OCI-LY7 (cell line): ENCODE data around the gene SERPINH1.

Experiments used
- CTCF ChIP-seq: fragments of 200-600 bp; sonication (generic); conservative IDR thresholded peaks from 2 replicates; pipeline ENCODE4 v1.5.1; 2014; ENCODE audit warnings: mild to moderate bottlenecking, antibody characterized with exemption, low read length, moderate library complexity, mixed read lengths
- EZH2phosphoT487 ChIP-seq: fragments of 200-600 bp; sonication (generic); IDR thresholded peaks from 2 replicates; pipeline ENCODE4 v1.6.1; 2018; ENCODE audit warnings: low read depth, borderline replicate concordance, mild to moderate bottlenecking, mixed run types, antibody characterized with exemption, low read length, moderate library complexity, mixed read lengths

- no peak for TF ChIP-seq CTCF
- no peak for TF ChIP-seq EZH2phosphoT487
Observed at GRCh38 chr11:75527130-75527529, 34.9 kb upstream of the SERPINH1 start.
